Tibial nerve (tissue), 4 donors: ENCODE results near the gene CYTH1.

ENCODE experiments used
- EP300 ChIP-seq, 2 donors: sonication (generic); formaldehyde crosslinking; IDR thresholded peaks; one replicate each; pipeline ENCODE4 v1.6.1; 2017; ENCODE audit warnings: antibody characterized with exemption in 2 of 2, mild to moderate bottlenecking in 1 of 2
- POLR2A ChIP-seq, 2 donors: fragments of 450-650 bp; IDR thresholded peaks; one replicate each; pipeline ENCODE4 v1.6.1; 2017; ENCODE audit warnings: antibody characterized with exemption in 2 of 2, mild to moderate bottlenecking in 2 of 2, moderate library complexity in 2 of 2
- TF ChIP-seq, protein P1 (sequence below), 5 experiments: fragments of 200-600 bp in 3 of 5; fragments of 450-650 bp in 2 of 5; sonication (generic) in 3 of 5; IDR thresholded peaks; one replicate each; pipeline ENCODE4 v1.5.1; 2016 to 2019; ENCODE audit warnings: antibody characterized with exemption in 5 of 5, mild to moderate bottlenecking in 3 of 5, moderate library complexity in 2 of 5

DNA sequence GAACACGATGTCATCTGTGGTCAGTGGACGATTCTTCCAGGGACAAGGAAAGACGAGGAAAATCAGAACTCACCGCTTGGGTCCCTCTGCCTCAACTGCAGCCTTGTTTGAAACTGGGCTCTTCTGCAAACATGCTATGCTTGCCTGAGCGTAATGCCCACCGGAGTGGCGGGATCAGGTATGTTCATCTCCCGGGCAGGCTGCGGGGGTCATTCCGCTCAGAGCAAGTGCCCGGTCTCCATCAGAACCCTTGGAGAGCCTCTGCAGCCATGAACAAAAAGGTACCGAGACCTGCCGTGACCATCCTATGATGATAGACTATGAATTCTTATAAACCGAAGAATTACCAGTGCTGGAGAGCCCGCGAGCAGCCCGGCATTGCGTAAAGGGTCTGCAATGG lies 140.4 kb downstream of the CYTH1 start:
- TF ChIP-seq, protein P1, sequence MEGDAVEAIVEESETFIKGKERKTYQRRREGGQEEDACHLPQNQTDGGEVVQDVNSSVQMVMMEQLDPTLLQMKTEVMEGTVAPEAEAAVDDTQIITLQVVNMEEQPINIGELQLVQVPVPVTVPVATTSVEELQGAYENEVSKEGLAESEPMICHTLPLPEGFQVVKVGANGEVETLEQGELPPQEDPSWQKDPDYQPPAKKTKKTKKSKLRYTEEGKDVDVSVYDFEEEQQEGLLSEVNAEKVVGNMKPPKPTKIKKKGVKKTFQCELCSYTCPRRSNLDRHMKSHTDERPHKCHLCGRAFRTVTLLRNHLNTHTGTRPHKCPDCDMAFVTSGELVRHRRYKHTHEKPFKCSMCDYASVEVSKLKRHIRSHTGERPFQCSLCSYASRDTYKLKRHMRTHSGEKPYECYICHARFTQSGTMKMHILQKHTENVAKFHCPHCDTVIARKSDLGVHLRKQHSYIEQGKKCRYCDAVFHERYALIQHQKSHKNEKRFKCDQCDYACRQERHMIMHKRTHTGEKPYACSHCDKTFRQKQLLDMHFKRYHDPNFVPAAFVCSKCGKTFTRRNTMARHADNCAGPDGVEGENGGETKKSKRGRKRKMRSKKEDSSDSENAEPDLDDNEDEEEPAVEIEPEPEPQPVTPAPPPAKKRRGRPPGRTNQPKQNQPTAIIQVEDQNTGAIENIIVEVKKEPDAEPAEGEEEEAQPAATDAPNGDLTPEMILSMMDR (IDR thresholded peaks at IDR 0.05), result no peak
- TF ChIP-seq POLR2A (IDR thresholded peaks at IDR 0.05) (no peak), EP300 (IDR thresholded peaks at IDR 0.05) (no peak)
